Lower lobe of right lung (tissue), 2 donors: ENCODE data around the gene RASL12. TPM values are rescaled to one million over a fixed set of nuclear protein-coding genes. Genes with fewer than 3 reads are reported as not detected.

ENCODE experiments used
- ATAC-seq, 2 donors: fragments of 200-7000 bp; cut with Tn5 transposase; one replicate each; pipeline ENCODE4 v1.9.1; 2020 to 2022; ENCODE audit warnings: mild to moderate bottlenecking in 2 of 2, moderate library complexity in 2 of 2
- DNase-seq: peaks from one replicate; pipeline ENCODE4 v3.0.0-alpha.2; 2020
- H3K27ac ChIP-seq: fragments of 200-600 bp; one replicate; pipeline ENCODE4 v1.8.0; 2022
- H3K27me3 ChIP-seq: fragments of 200-600 bp; one replicate; pipeline ENCODE4 v1.8.0; 2022; ENCODE audit warnings: low read depth
- H3K36me3 ChIP-seq: fragments of 200-600 bp; one replicate; pipeline ENCODE4 v1.8.0; 2022; ENCODE audit warnings: mild to moderate bottlenecking
- H3K4me1 ChIP-seq: fragments of 200-600 bp; one replicate; pipeline ENCODE4 v1.8.0; 2022
- H3K4me3 ChIP-seq: fragments of 200-600 bp; one replicate; pipeline ENCODE4 v1.8.0; 2022; ENCODE audit warnings: mild to moderate bottlenecking
- H3K9me3 ChIP-seq: fragments of 200-600 bp; one replicate; pipeline ENCODE4 v1.8.0; 2022
- CTCF ChIP-seq: fragments of 200-600 bp; IDR thresholded peaks from one replicate; pipeline ENCODE4 v1.8.0; 2022; ENCODE audit warnings: antibody characterized with exemption, mild to moderate bottlenecking
- intact Hi-C: fragments of 100-400 bp; cut with DNase I; formaldehyde crosslinking; loops from one replicate; pipeline ENCODE4 v1.11.0; 2022
- total RNA-seq: library from RNA; stranded (reverse); fragmentation: NEBNext Ultra II Directional; extraction: Animal tissue kit (Norgen Biotek cat#: 25700); gene quantifications from one replicate; pipeline ENCODE4 v1.2.1, GENCODE V29; 2021
- donor health status: DM: no; HTN: yes; CAD: no; lungs with severe emphysema.

The RASL12 gene
- total RNA-seq, 1 donor from 2014 or later = 21.5 TPM

GRCh38 chr15:65088643-65089021 is 20.8 kb upstream of the RASL12 start:
- no peaks in the 10 kb centered on the region for H3K27me3 ChIP-seq
- peaks cover 4% of the 10 kb centered on the region for H3K36me3 ChIP-seq
- H3K27ac ChIP-seq = peak overlapping the region; percentile 81
- ATAC-seq (peak in 1 of 2 donors; percentile 1), DNase-seq (no peak)
- H3K4me3 ChIP-seq = no peak overlapping the region
- intact Hi-C loops = no loop called here
- no peaks in the 10 kb centered on the region for H3K9me3 ChIP-seq
- no peak for TF ChIP-seq CTCF
- peaks cover 54% of the 10 kb centered on the region for H3K4me1 ChIP-seq

DNA sequence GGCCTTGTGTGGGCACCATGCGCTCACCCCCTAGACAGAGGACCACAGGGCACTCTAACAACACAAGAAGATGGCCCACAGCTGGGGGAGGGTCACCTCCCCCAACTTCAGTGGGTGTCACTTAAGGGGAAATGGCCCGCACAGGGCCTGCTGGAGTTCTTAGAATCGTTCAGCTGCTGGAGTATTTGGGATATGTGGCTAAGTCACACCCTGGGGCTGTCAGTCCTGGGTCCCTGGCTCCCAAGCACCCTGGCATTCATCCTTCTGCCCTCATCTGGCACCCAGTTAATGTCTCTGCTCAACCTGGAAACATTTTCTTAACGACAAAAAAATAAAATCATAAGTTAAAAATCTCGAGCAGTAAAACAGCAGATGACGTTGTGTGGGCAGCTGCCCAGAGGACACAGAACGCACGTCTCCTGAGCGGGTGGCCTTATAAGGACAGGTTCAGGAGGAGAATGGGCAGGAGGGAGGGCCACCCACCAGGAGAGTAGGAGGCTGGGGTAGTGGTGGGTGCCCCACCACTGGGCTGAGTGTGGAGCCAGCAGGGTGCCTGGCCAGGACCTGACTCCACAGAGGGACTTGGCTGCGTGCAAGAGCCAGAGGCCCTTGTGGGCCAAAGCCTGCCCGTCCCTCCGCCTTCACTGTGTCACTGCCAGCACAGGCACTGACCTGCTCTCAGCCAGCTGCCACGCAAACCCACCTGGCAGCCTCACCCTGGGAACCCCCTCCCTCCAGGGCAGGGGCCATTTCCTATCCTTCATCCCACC is 20.3 kb upstream of the RASL12 start:
- peak; percentile 65 for DNase-seq
- intact Hi-C loops = no loop called here
- H3K36me3 ChIP-seq = peaks cover 4% of the 10 kb centered on the region
- peaks cover 59% of the 10 kb centered on the region for H3K4me1 ChIP-seq
- no peak overlapping the region for H3K4me3 ChIP-seq
- no peaks in the 10 kb centered on the region for H3K9me3 ChIP-seq
- no peak for TF ChIP-seq CTCF
- ATAC-seq = peak; percentile 54 to 60
- peak overlapping the region; percentile 81 for H3K27ac ChIP-seq
- no peaks in the 10 kb centered on the region for H3K27me3 ChIP-seq

DNA sequence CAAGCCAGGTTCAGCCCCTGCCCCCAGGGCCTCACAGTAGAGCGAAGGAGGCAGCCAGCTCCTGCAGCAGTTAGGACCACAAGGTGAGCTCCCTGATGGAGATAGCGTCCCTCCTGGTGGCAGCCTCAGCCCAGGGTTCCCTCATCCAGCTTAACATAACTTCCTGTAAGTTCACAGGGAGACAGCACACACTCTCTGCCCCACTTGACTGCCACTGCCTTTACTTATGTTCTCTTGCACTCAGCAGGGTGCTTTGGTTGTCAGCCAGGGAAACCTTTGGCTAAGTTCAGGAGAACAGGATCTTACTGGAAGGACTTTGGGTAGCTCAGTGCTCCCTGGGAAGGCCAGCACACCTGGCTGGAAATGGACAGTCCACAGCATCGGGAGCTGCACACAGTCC is 19.6 kb upstream of the RASL12 start:
- peak; percentile 7 to 49 for ATAC-seq
- Histone ChIP-seq H3K27ac (peak overlapping the region; percentile 81), H3K4me3 (no peak overlapping the region), H3K36me3 (no peaks in the 10 kb centered on the region), H3K9me3 (no peaks in the 10 kb centered on the region), H3K4me1 (peaks cover 66% of the 10 kb centered on the region), H3K27me3 (no peaks in the 10 kb centered on the region)
- TF ChIP-seq CTCF = no peak
- peak; percentile 52 for DNase-seq
- intact Hi-C loops = no loop called here

GRCh38 chr15:65086680-65087111 is 18.9 kb upstream of the RASL12 start:
- H3K9me3 ChIP-seq = no peaks in the 10 kb centered on the region
- no peaks in the 10 kb centered on the region for H3K27me3 ChIP-seq
- H3K36me3 ChIP-seq = no peaks in the 10 kb centered on the region
- no peak for ATAC-seq
- peaks cover 73% of the 10 kb centered on the region for H3K4me1 ChIP-seq
- intact Hi-C loops = no loop called here
- H3K4me3 ChIP-seq = no peak overlapping the region
- DNase-seq = peak; percentile 29
- peak overlapping the region; percentile 81 for H3K27ac ChIP-seq
- TF ChIP-seq CTCF = no peak

GRCh38 chr15:65085990-65086679 is 18.3 kb upstream of the RASL12 start:
- peak overlapping the region; percentile 81 for H3K27ac ChIP-seq
- H3K9me3 ChIP-seq = no peaks in the 10 kb centered on the region
- H3K4me1 ChIP-seq = peaks cover 79% of the 10 kb centered on the region
- no peaks in the 10 kb centered on the region for H3K36me3 ChIP-seq
- no peaks in the 10 kb centered on the region for H3K27me3 ChIP-seq
- DNase-seq (peak; percentile 41), ATAC-seq (no peak)
- TF ChIP-seq CTCF = no peak
- intact Hi-C loops = no loop called here
- H3K4me3 ChIP-seq = no peak overlapping the region
